Psoas muscle (tissue), 8 donors: Measurements from ENCODE around the gene FDXACB1. TPM values are rescaled to one million over a fixed set of nuclear protein-coding genes. Genes with fewer than 3 reads are reported as not detected.

ENCODE experiments used
- ATAC-seq, 4 donors: fragments of 200-7000 bp; cut with Tn5 transposase; one replicate each; pipeline ENCODE4 v1.9.1; 2020; ENCODE audit warnings: moderate library complexity in 3 of 4, mild to moderate bottlenecking in 2 of 4
- DNase-seq, 2 donors: peaks; one replicate each; pipeline ENCODE4 v3.0.0-alpha.2; 2020
- H3K27ac ChIP-seq: fragments of 200-600 bp; one replicate; pipeline ENCODE4 v1.8.0; 2022
- H3K27me3 ChIP-seq, 3 donors: fragments of 200-600 bp in 1 of 3; one replicate each; pipeline versions ENCODE4 v1.6.1 to v1.8.0; 2013 to 2022; ENCODE audit warnings: low read length in 2 of 3, mild to moderate bottlenecking in 2 of 3, moderate library complexity in 1 of 3; ENCODE audit not compliant: insufficient read depth in 3 of 3
- H3K36me3 ChIP-seq, 2 donors: fragments of 200-600 bp in 1 of 2; one replicate each; pipeline versions ENCODE4 v1.6.1 to v1.8.0; 2013 to 2022; ENCODE audit warnings: low read depth in 1 of 2, mild to moderate bottlenecking in 1 of 2, moderate library complexity in 1 of 2; ENCODE audit not compliant: insufficient read depth in 1 of 2
- H3K4me1 ChIP-seq: fragments of 200-600 bp; one replicate; pipeline ENCODE4 v1.8.0; 2022
- H3K4me3 ChIP-seq: fragments of 200-600 bp; one replicate; pipeline ENCODE4 v1.8.0; 2022; ENCODE audit warnings: mild to moderate bottlenecking
- H3K9me3 ChIP-seq: fragments of 200-600 bp; one replicate; pipeline ENCODE4 v1.8.0; 2022
- WGBS, 3 donors: extraction: QIAGEN DNeasy Blood & Tissue Kit; methylation state at CpG; one replicate each; pipeline versions ENCODE4 v1.1.6 to v1.1.7; 2013; 5-methylcytosine and 5-hydroxymethylcytosine counted together
- intact Hi-C, 2 donors: fragments of 100-400 bp; cut with DNase I; formaldehyde crosslinking; loops; one replicate each; pipeline versions ENCODE4 v1.11.0 to v1.14.2; 2022
- polyA plus RNA-seq, 3 donors: library from polyadenylated mRNA; stranded (reverse); fragments of 200-250 nt; gene quantifications; one replicate each; pipeline ENCODE4 v1.2.3, GENCODE V29; 2013
- total RNA-seq, 4 donors: library from RNA; stranded (reverse); fragmentation: NEBNext Ultra II Directional in 2 of 4; extraction: Animal tissue kit (Norgen Biotek cat#: 25700) in 2 of 4; gene quantifications; one replicate each; pipeline versions ENCODE4 v1.2.1 to v1.2.4, GENCODE V29; 2021 to 2023
- TF ChIP-seq, protein P1 (sequence below): fragments of 200-600 bp; IDR thresholded peaks from one replicate; pipeline ENCODE4 v1.8.0; 2022; ENCODE audit warnings: antibody characterized with exemption
- donor health status: healthy with polysubstance abuse.
- donor health status: DM: no; HTN: no; CAD: no; lungs with moderate emphysema.
- donor health status: Bipolar disorder and iron deficiency.
- donor health status: healthy.
- donor health status: DM: yes; HTN: yes; CAD: no.
- donor health status: DM: no; HTN: no; CAD: no.
- donor health status: DM: no; HTN: no; CAD: no.
- donor health status: DM: yes; HTN: yes; CAD: no.

Gene FDXACB1
- total and polyA plus RNA-seq, 7 donors = 0.45 to 1.1 (median 0.77) TPM

DNA sequence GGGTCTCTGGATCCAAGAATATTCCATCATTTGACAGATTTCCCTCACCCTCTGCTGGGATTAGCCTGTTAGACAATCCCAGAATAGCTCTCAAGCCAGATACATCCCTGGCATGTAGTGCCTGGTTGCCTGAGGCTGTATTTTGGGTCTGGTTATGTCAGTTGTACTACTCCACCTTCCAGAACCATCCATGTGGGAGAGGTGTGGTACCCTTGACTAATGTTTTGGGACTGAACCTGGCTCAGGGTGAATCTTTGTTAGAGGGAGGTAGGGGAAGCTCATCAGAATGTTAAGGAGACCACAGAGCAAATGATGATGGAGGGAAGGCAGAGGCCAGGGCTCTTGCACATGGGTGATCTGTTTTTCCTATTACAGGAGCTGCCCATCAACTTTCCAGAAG is 45.0 kb upstream of the FDXACB1 start:
- no peaks in the 10 kb centered on the region for H3K9me3 ChIP-seq
- intact Hi-C loops = no loop called here
- TF ChIP-seq, protein P1, sequence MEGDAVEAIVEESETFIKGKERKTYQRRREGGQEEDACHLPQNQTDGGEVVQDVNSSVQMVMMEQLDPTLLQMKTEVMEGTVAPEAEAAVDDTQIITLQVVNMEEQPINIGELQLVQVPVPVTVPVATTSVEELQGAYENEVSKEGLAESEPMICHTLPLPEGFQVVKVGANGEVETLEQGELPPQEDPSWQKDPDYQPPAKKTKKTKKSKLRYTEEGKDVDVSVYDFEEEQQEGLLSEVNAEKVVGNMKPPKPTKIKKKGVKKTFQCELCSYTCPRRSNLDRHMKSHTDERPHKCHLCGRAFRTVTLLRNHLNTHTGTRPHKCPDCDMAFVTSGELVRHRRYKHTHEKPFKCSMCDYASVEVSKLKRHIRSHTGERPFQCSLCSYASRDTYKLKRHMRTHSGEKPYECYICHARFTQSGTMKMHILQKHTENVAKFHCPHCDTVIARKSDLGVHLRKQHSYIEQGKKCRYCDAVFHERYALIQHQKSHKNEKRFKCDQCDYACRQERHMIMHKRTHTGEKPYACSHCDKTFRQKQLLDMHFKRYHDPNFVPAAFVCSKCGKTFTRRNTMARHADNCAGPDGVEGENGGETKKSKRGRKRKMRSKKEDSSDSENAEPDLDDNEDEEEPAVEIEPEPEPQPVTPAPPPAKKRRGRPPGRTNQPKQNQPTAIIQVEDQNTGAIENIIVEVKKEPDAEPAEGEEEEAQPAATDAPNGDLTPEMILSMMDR = no peak
- no peaks in the 10 kb centered on the region for H3K36me3 ChIP-seq
- H3K27me3 ChIP-seq = no peaks in the 10 kb centered on the region
- H3K4me1 ChIP-seq = peaks cover 66% of the 10 kb centered on the region
- ATAC-seq (no peak), DNase-seq (no peak)
- H3K4me3 ChIP-seq = peak overlapping the region; percentile 63
- peak overlapping the region; percentile 91 for H3K27ac ChIP-seq

DNA sequence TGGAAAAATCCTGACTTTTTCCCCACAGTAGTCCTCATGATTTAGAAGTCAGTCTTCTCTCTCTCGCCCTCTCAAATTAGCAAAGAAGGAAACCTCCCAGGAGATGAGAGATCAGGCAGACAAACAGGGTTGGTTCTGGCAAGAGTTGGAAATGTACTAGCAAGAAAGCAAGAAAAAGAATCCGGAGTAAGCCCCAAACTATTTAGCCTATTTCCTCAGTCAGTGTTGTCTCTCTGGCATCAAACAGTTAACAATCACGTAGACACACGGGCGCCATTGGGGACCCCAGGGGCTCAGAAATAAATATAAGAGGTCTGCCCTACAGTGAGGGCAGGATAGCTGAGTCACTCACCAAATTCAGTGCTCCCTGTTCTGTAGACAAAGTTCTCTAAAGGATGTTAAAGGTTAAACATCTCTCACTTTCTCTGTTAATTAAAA is 44.4 kb upstream of the FDXACB1 start:
- Histone ChIP-seq H3K9me3 (no peaks in the 10 kb centered on the region), H3K4me3 (peak overlapping the region; percentile 52), H3K4me1 (peaks cover 69% of the 10 kb centered on the region), H3K27ac (peak overlapping the region; percentile 91), H3K36me3 (no peaks in the 10 kb centered on the region), H3K27me3 (no peaks in the 10 kb centered on the region)
- TF ChIP-seq, protein P1 = no peak
- intact Hi-C loops = no loop called here
- 7 to 15% (median 8%) methylated on average over 5 of the region's 5 CpGs for WGBS, 3 donors
- ATAC-seq (peak in 2 of 4 donors; percentile 9 to 29), DNase-seq (no peak)

DNA sequence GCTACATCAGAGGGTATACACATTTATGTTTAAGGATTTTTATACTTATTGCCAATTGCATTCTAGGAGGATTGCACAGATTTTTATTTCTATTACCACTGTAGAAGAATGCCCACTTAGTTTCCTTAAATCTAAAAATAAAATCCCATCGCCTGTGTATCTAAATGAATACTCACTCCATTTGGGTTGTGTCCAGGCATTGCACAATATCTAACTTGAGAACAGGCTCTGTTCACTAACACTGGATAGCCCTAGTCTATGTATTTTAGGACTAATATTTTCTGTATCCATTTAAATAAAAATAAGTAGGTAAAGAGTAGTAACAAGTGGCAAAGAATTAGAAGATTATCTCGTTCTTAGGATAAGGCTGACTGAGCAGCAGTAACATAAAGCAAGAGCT is 43.8 kb upstream of the FDXACB1 start:
- WGBS, 3 donors = 2 to 8% (median 8%) methylated on average over 2 of the region's 2 CpGs
- Histone ChIP-seq H3K27me3 (no peaks in the 10 kb centered on the region), H3K4me1 (peaks cover 75% of the 10 kb centered on the region), H3K9me3 (no peaks in the 10 kb centered on the region), H3K4me3 (peak overlapping the region; percentile 52), H3K27ac (peak overlapping the region; percentile 91), H3K36me3 (no peaks in the 10 kb centered on the region)
- DNase-seq (no peak), ATAC-seq (peak in 3 of 4 donors; percentile 26 to 48 (median 36))
- TF ChIP-seq, protein P1 = no peak
- intact Hi-C loops = no loop called here

DNA sequence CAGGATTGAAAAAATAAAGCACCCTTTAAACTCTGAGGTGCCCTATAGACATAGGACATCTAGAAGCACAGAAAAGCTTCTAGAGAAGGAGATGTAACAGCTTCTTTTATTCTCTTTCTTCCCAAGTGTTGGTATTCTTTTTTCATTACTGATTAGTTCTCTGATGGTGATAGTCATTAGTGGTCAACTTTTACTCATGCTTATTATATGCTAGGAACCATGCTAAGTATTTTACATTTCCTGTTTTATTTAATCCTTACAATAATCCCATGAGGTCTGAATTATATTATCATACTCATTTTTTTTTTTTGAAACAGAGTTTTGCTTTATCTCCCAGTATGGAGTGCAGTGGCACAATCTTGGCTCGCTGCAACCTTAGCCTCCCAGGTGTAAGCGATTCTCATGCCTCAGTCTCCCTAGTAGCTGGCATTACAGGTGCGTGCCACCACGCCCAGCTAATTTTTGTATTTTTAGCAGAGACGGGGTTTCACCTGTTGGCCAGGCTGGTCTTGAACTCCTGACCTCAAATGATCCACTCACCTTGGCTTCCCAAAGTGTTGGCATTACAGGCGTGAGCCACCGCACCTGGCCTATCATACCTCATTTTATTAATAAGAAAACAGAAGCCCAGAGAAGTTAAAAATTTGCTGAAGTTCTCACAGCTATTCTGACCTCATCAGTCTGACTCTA is 42.7 kb upstream of the FDXACB1 start:
- H3K27me3 ChIP-seq = no peaks in the 10 kb centered on the region
- DNase-seq = no peak
- H3K9me3 ChIP-seq = no peaks in the 10 kb centered on the region
- peak overlapping the region; percentile 91 for H3K27ac ChIP-seq
- H3K36me3 ChIP-seq = no peaks in the 10 kb centered on the region
- no peak overlapping the region for H3K4me3 ChIP-seq
- H3K4me1 ChIP-seq = peaks cover 84% of the 10 kb centered on the region
- TF ChIP-seq, protein P1 = no peak
- WGBS, 3 donors = 74 to 86% (median 74%) methylated on average over 7 of the region's 7 CpGs
- intact Hi-C loops = no loop called here
- no peak for ATAC-seq

DNA sequence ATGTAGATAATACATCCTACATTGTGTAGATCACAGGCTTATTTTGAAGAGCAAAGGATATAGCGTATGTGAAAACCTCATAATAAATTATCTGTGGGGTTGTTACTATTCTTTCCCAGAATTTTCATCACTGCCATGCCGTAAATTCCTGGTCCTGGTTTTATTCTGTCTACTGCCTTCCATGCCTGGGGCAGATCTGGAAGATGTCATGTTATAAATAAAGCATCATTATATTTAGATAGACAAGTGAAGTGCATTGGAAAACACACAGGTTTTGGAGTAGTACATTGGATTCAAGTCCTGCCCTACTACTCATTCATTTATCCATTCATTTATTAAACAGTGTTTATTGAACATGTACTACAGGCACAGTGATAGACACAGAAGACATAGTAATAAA is 41.9 kb upstream of the FDXACB1 start:
- no peak for ATAC-seq

More for the DNA sequence above, 41.9 kb upstream of the FDXACB1 start:
- H3K4me1 ChIP-seq = peaks cover 79% of the 10 kb centered on the region
- no peak overlapping the region for H3K4me3 ChIP-seq
- DNase-seq = no peak
- intact Hi-C loops = no loop called here
- H3K27ac ChIP-seq = peak overlapping the region; percentile 91
- 29 to 56% (median 31%) methylated on average over 2 of the region's 2 CpGs for WGBS, 3 donors
- no peaks in the 10 kb centered on the region for H3K27me3 ChIP-seq
- no peaks in the 10 kb centered on the region for H3K9me3 ChIP-seq
- TF ChIP-seq, protein P1 = no peak
- H3K36me3 ChIP-seq = no peaks in the 10 kb centered on the region
